Caco-2 (cell line): ENCODE data around the gene VIT. TPM values are rescaled to one million over a fixed set of nuclear protein-coding genes. Genes with fewer than 3 reads are reported as not detected.

Experiments used
- BruUV-seq: library from RNA; stranded (reverse); fragments of 400-500 nt; replicated peaks from 2 replicates; lab custom pipeline; 2021; lab: Mats Ljungman, UMichigan
- CTCF ChIA-PET: fragments of 300-600 bp; sonication (Branson Sonifier 250); formaldehyde crosslinking; loops from one replicate; lab custom pipeline; 2022; ENCODE audit warnings: antibody characterized with exemption; lab: Charles Lee
- POLR2A ChIA-PET: fragments of 300-600 bp; sonication (Branson Sonifier 250); formaldehyde crosslinking; loops from one replicate; lab custom pipeline; 2022; ENCODE audit warnings: antibody characterized with exemption; lab: Charles Lee
- DNase-seq, 2 experiments: peaks; one replicate each; pipeline versions ENCODE4 v3.0.0 to v3.0.0-alpha.2; 2020 to 2022
- H3K27me3 ChIP-seq: replicated peaks from 2 replicates; pipeline ENCODE4 v1.6.0; 2011; ENCODE audit warnings: low read length; ENCODE audit not compliant: control insufficient read depth, insufficient read depth
- H3K36me3 ChIP-seq: 2 replicates; pipeline ENCODE4 v1.5.1; 2011; ENCODE audit warnings: low read length; ENCODE audit not compliant: control insufficient read depth, insufficient read depth
- H3K4me1 ChIP-seq: fragments of 250-450 bp; sonication (Bioruptor Pico); 2 replicates; pipeline ENCODE4 v1.5.1; 2020; ENCODE audit warnings: mild to moderate bottlenecking
- H3K4me3 ChIP-seq: 2 replicates; pipeline ENCODE4 v1.5.1; 2011; ENCODE audit warnings: low read depth, mild to moderate bottlenecking, control low read depth, low read length
- H3K9me3 ChIP-seq: fragments of 250-450 bp; sonication (Bioruptor Pico); 2 replicates; pipeline ENCODE4 v1.5.1; 2020; ENCODE audit warnings: mild to moderate bottlenecking, moderate library complexity
- H3K27ac Mint-ChIP-seq: one replicate; pipeline ENCODE4 v1.8.0; 2022; ENCODE audit warnings: mixed read lengths; ENCODE audit not compliant: unreplicated experiment
- H3K27me3 Mint-ChIP-seq: one replicate; pipeline ENCODE4 v1.8.0; 2022; ENCODE audit warnings: mixed read lengths; ENCODE audit not compliant: insufficient read depth, unreplicated experiment
- H3K36me3 Mint-ChIP-seq: one replicate; pipeline ENCODE4 v1.8.0; 2022; ENCODE audit warnings: mild to moderate bottlenecking, mixed read lengths; ENCODE audit not compliant: insufficient read depth, unreplicated experiment
- H3K4me1 Mint-ChIP-seq: one replicate; pipeline ENCODE4 v1.8.0; 2022; ENCODE audit warnings: low read depth, mixed read lengths; ENCODE audit not compliant: unreplicated experiment
- H3K4me3 Mint-ChIP-seq: one replicate; pipeline ENCODE4 v1.8.0; 2022; ENCODE audit warnings: mild to moderate bottlenecking, moderate library complexity, mixed read lengths; ENCODE audit not compliant: unreplicated experiment
- H3K9me3 Mint-ChIP-seq: one replicate; pipeline ENCODE4 v1.8.0; 2022; ENCODE audit warnings: mixed read lengths; ENCODE audit not compliant: unreplicated experiment
- CTCF ChIP-seq, 2 experiments: fragments of 200-600 bp in 1 of 2; IDR thresholded peaks; 1 replicate in 1 of 2; 2 replicates in 1 of 2; pipeline versions ENCODE4 v1.5.1 to v1.8.0; 2011 to 2022; ENCODE audit warnings: antibody characterized with exemption in 1 of 2, control low read depth in 1 of 2, inconsistent platforms in 1 of 2, low read depth in 1 of 2, low read length in 1 of 2, mild to moderate bottlenecking in 1 of 2, moderate library complexity in 1 of 2; ENCODE audit not compliant: insufficient read depth in 1 of 2, severe bottlenecking in 1 of 2, unreplicated experiment in 1 of 2
- intact Hi-C: fragments of 100-400 bp; cut with micrococcal nuclease; formaldehyde crosslinking; loops from one replicate; pipeline ENCODE4 v1.10.0; 2022; ENCODE audit not compliant: unreplicated experiment
- total RNA-seq: library from RNA; stranded (reverse); gene quantifications from 2 replicates; pipeline ENCODE4 v1.2.3, GENCODE V29; 2022

Gene VIT
- total RNA-seq, 1 experiment from 2014 or later = 1.2 TPM

- no peaks in the 10 kb centered on the region for H3K36me3 Mint-ChIP-seq
- POLR2A ChIA-PET = no interaction called here
- no peaks in the 10 kb centered on the region for H3K36me3 ChIP-seq
- H3K9me3 Mint-ChIP-seq = no peaks in the 10 kb centered on the region
- peaks cover 17% of the 10 kb centered on the region for H3K27me3 Mint-ChIP-seq
- CTCF ChIA-PET = no interaction called here
- H3K4me1 Mint-ChIP-seq = no peaks in the 10 kb centered on the region
- H3K27ac Mint-ChIP-seq = no peak overlapping the region
- BruUV-seq = no TSS peak
- no peaks in the 10 kb centered on the region for H3K4me1 ChIP-seq
- no peaks in the 10 kb centered on the region for H3K27me3 ChIP-seq
- H3K9me3 ChIP-seq = peaks cover 9% of the 10 kb centered on the region
- H3K4me3 Mint-ChIP-seq = no peak overlapping the region
- TF ChIP-seq CTCF (IDR thresholded peaks at IDR 0.05; ENCODE audit: insufficient read depth in 1 of 2, low read depth in 1 of 2, low read length in 1 of 2, severe bottlenecking in 1 of 2, unreplicated experiment in 1 of 2) = no peak
- H3K4me3 ChIP-seq = no peak overlapping the region
- no peak for DNase-seq
- intact Hi-C loops = no loop called here
Observed at GRCh38 chr2:36800381-36800780, 103.9 kb downstream of the VIT start.

- no peaks in the 10 kb centered on the region for H3K4me1 Mint-ChIP-seq
- no peak overlapping the region for H3K4me3 Mint-ChIP-seq
- H3K9me3 ChIP-seq = peaks cover 9% of the 10 kb centered on the region
- TF ChIP-seq CTCF (IDR thresholded peaks at IDR 0.05; ENCODE audit: insufficient read depth in 1 of 2, low read depth in 1 of 2, low read length in 1 of 2, severe bottlenecking in 1 of 2, unreplicated experiment in 1 of 2) = no peak
- H3K27ac Mint-ChIP-seq = no peak overlapping the region
- no peaks in the 10 kb centered on the region for H3K36me3 Mint-ChIP-seq
- ChIA-PET CTCF (no interaction called here), POLR2A (no interaction called here)
- no peaks in the 10 kb centered on the region for H3K36me3 ChIP-seq
- no peak overlapping the region for H3K4me3 ChIP-seq
- DNase-seq = no peak
- peaks cover 17% of the 10 kb centered on the region for H3K27me3 Mint-ChIP-seq
- no peaks in the 10 kb centered on the region for H3K9me3 Mint-ChIP-seq
- no peaks in the 10 kb centered on the region for H3K27me3 ChIP-seq
- BruUV-seq = no TSS peak
- no peaks in the 10 kb centered on the region for H3K4me1 ChIP-seq
- intact Hi-C loops = no loop called here
Observed at GRCh38 chr2:36801088-36801487, 104.6 kb downstream of the VIT start.

- Histone ChIP-seq H3K4me3 (no peak overlapping the region), H3K9me3 (peaks cover 9% of the 10 kb centered on the region), H3K36me3 (no peaks in the 10 kb centered on the region), H3K4me1 (no peaks in the 10 kb centered on the region), H3K27me3 (no peaks in the 10 kb centered on the region)
- DNase-seq = no peak
- Mint-ChIP-seq H3K4me1 (no peaks in the 10 kb centered on the region), H3K9me3 (no peaks in the 10 kb centered on the region), H3K36me3 (no peaks in the 10 kb centered on the region), H3K27ac (no peak overlapping the region), H3K4me3 (no peak overlapping the region), H3K27me3 (peaks cover 8% of the 10 kb centered on the region)
- CTCF ChIA-PET = no interaction called here
- no TSS peak for BruUV-seq
- POLR2A ChIA-PET = no interaction called here
- TF ChIP-seq CTCF (IDR thresholded peaks at IDR 0.05; ENCODE audit: insufficient read depth in 1 of 2, low read depth in 1 of 2, low read length in 1 of 2, severe bottlenecking in 1 of 2, unreplicated experiment in 1 of 2) = no peak
- intact Hi-C loops = no loop called here
Observed at GRCh38 chr2:36802952-36803351, 106.4 kb downstream of the VIT start.
